Smooth muscle cell (in vitro differentiated cells): ENCODE data around the gene RAB17. TPM values are rescaled to one million over a fixed set of nuclear protein-coding genes. Genes with fewer than 3 reads are reported as not detected.

Experiments
- DNase-seq: peaks from one replicate; lab custom pipeline; 2025; ENCODE audit not compliant: unreplicated experiment; lab: John Stamatoyannopoulos, UW
- H2AFZ ChIP-seq: fragments of 200-600 bp; sonication (generic); 2 replicates; pipeline ENCODE4 v1.6.0; 2016; ENCODE audit warnings: antibody characterized with exemption, low read depth, mild to moderate bottlenecking
- H3F3A ChIP-seq: fragments of 200-600 bp; sonication (generic); 2 replicates; pipeline ENCODE4 v1.6.0; 2017; ENCODE audit warnings: antibody characterized with exemption, low read depth
- H3K27ac ChIP-seq: fragments of 200-600 bp; sonication (generic); 2 replicates; pipeline ENCODE4 v1.5.1; 2016; ENCODE audit warnings: low read depth, mild to moderate bottlenecking
- H3K27me3 ChIP-seq: fragments of 200-600 bp; sonication (generic); 2 replicates; pipeline ENCODE4 v1.6.1; 2016; ENCODE audit warnings: low read depth, mild to moderate bottlenecking
- H3K36me3 ChIP-seq: fragments of 200-600 bp; sonication (generic); 2 replicates; pipeline ENCODE4 v1.5.1; 2016; ENCODE audit warnings: low read depth
- H3K4me1 ChIP-seq: fragments of 200-600 bp; sonication (generic); 2 replicates; pipeline ENCODE4 v1.5.1; 2016; ENCODE audit warnings: low read depth
- H3K4me2 ChIP-seq: fragments of 200-600 bp; sonication (generic); 2 replicates; pipeline ENCODE4 v1.6.0; 2016; ENCODE audit warnings: mild to moderate bottlenecking
- H3K4me3 ChIP-seq: fragments of 200-600 bp; sonication (generic); 2 replicates; pipeline ENCODE4 v1.5.1; 2016; ENCODE audit warnings: mild to moderate bottlenecking
- H3K79me2 ChIP-seq: fragments of 200-600 bp; sonication (generic); 2 replicates; pipeline ENCODE4 v1.6.0; 2016; ENCODE audit warnings: low read depth, mild to moderate bottlenecking
- H3K9ac ChIP-seq: fragments of 200-600 bp; sonication (generic); 2 replicates; pipeline ENCODE4 v1.6.0; 2016; ENCODE audit warnings: low read depth
- H3K9me3 ChIP-seq: fragments of 200-600 bp; sonication (generic); replicated peaks from 2 replicates; pipeline ENCODE4 v1.5.1; 2016; ENCODE audit warnings: low read depth
- H4K20me1 ChIP-seq: fragments of 200-600 bp; sonication (generic); 2 replicates; pipeline ENCODE4 v1.6.0; 2016; ENCODE audit warnings: low read depth
- WGBS: methylation state at CpG from one replicate; pipeline ENCODE4 v1.1.7; 2016; ENCODE audit warnings: low lambda C conversion rate; 5-methylcytosine and 5-hydroxymethylcytosine counted together
- polyA plus RNA-seq: library from polyadenylated mRNA; unstranded; fragments of >200 nt; fragmentation: Nextera tagmentation; extraction: Ambion mirVana; gene quantifications from 2 replicates; pipeline ENCODE4 v1.2.1, GENCODE V29; 2016
- total RNA-seq: library from RNA; depleted of rRNA; stranded (reverse); fragments of >200 nt; gene quantifications from 2 replicates; pipeline ENCODE4 v1.2.3, GENCODE V29; 2014
- TF ChIP-seq, protein P1 (sequence below): fragments of 200-600 bp; sonication (generic); IDR thresholded peaks from 2 replicates; pipeline ENCODE4 v1.5.1; 2017; ENCODE audit warnings: borderline replicate concordance, mild to moderate bottlenecking, antibody characterized with exemption; ENCODE audit not compliant: insufficient read depth, poor library complexity, severe bottlenecking

The RAB17 gene
- total and polyA plus RNA-seq, 2 experiments from 2014 or later: 0.69 to 1.4 TPM

DNA sequence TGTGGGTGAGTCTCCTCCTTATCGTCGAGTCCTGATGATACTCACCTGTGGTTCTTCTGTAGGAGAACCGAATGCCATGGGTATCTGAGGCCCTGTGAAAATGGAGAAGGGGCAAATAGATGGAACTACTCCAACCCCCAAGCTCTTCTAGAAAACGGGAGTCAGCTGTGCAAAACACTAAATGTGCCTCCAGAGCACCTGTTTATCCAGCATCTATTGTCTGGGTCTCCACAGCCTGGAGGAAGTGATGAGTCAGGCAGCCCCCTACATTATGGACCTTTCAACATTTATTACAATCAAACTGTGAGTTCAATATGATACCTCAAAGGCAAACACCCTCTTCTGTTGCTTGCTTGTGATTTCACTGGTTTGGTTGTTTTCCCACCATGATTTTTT lies 27.1 kb upstream of the RAB17 start:
- Histone ChIP-seq H3K27ac (no peak overlapping the region), H2AFZ (no peak overlapping the region), H3K27me3 (no peaks in the 10 kb centered on the region), H3K79me2 (no peaks in the 10 kb centered on the region), H4K20me1 (no peaks in the 10 kb centered on the region), H3F3A (peaks cover 5% of the 10 kb centered on the region), H3K4me1 (peaks cover 7% of the 10 kb centered on the region), H3K4me2 (no peak overlapping the region), H3K9me3 (no peaks in the 10 kb centered on the region), H3K4me3 (no peak overlapping the region), H3K9ac (no peak overlapping the region), H3K36me3 (no peaks in the 10 kb centered on the region)
- 80% methylated on average over 4 of the region's 4 CpGs for WGBS
- no peak for DNase-seq
- TF ChIP-seq, protein P1, sequence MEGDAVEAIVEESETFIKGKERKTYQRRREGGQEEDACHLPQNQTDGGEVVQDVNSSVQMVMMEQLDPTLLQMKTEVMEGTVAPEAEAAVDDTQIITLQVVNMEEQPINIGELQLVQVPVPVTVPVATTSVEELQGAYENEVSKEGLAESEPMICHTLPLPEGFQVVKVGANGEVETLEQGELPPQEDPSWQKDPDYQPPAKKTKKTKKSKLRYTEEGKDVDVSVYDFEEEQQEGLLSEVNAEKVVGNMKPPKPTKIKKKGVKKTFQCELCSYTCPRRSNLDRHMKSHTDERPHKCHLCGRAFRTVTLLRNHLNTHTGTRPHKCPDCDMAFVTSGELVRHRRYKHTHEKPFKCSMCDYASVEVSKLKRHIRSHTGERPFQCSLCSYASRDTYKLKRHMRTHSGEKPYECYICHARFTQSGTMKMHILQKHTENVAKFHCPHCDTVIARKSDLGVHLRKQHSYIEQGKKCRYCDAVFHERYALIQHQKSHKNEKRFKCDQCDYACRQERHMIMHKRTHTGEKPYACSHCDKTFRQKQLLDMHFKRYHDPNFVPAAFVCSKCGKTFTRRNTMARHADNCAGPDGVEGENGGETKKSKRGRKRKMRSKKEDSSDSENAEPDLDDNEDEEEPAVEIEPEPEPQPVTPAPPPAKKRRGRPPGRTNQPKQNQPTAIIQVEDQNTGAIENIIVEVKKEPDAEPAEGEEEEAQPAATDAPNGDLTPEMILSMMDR: no peak

GRCh38 chr2:237616734-237617586 lies 26.4 kb upstream of the RAB17 start:
- WGBS: 59% methylated on average over 15 of the region's 15 CpGs
- peak overlapping the region; percentile 37 for H3K4me2 ChIP-seq
- TF ChIP-seq, protein P1: no peak
- H3K9me3 ChIP-seq: no peaks in the 10 kb centered on the region
- H3K9ac ChIP-seq: no peak overlapping the region
- no peaks in the 10 kb centered on the region for H3K27me3 ChIP-seq
- H3F3A ChIP-seq: peaks cover 5% of the 10 kb centered on the region
- peak overlapping the region; percentile 54 for H3K27ac ChIP-seq
- H2AFZ ChIP-seq: no peak overlapping the region
- H3K79me2 ChIP-seq: no peaks in the 10 kb centered on the region
- H3K36me3 ChIP-seq: no peaks in the 10 kb centered on the region
- H3K4me3 ChIP-seq: no peak overlapping the region
- DNase-seq: no peak
- H4K20me1 ChIP-seq: no peaks in the 10 kb centered on the region
- peaks cover 7% of the 10 kb centered on the region for H3K4me1 ChIP-seq

DNA sequence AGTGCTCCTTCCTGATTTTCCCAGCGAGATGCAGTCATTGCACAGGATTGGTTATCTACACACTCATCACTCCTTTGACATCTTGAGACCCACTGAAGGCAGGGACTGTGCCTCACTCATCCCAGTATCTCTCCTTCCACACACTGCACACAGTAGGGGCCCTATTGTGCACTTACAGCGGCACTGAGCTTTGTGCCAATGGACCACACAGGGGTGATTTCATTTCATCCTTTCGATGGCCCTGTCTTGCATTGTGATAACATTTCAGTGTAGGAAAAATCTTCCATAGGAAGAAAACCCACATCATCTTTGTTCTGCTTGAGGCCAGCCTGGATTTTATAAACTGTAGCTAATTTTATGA lies 25.8 kb upstream of the RAB17 start:
- Histone ChIP-seq H3K36me3 (no peaks in the 10 kb centered on the region), H3K9me3 (no peaks in the 10 kb centered on the region), H3K27me3 (no peaks in the 10 kb centered on the region), H4K20me1 (no peaks in the 10 kb centered on the region), H3K9ac (no peak overlapping the region), H3K4me2 (peak overlapping the region; percentile 37), H3F3A (peaks cover 5% of the 10 kb centered on the region), H2AFZ (no peak overlapping the region), H3K79me2 (no peaks in the 10 kb centered on the region), H3K4me1 (peaks cover 7% of the 10 kb centered on the region), H3K27ac (peak overlapping the region; percentile 54), H3K4me3 (no peak overlapping the region)
- TF ChIP-seq, protein P1: no peak
- WGBS: 83% methylated on average over 3 of the region's 3 CpGs
- DNase-seq: no peak

- Histone ChIP-seq H3K27me3 (no peaks in the 10 kb centered on the region), H3F3A (peaks cover 5% of the 10 kb centered on the region), H3K4me1 (peaks cover 7% of the 10 kb centered on the region), H4K20me1 (no peaks in the 10 kb centered on the region), H3K4me2 (no peak overlapping the region), H3K9me3 (no peaks in the 10 kb centered on the region), H3K9ac (no peak overlapping the region), H2AFZ (no peak overlapping the region), H3K27ac (peak overlapping the region; percentile 54), H3K79me2 (no peaks in the 10 kb centered on the region), H3K36me3 (no peaks in the 10 kb centered on the region), H3K4me3 (no peak overlapping the region)
- WGBS: 72% methylated on average over 4 of the region's 4 CpGs
- DNase-seq: no peak
- TF ChIP-seq, protein P1: no peak
These were observed 25.2 kb upstream of the RAB17 start for GRCh38 chr2:237615631-237616249.
